SK-N-DZ (cell line): Measurements from ENCODE around the gene ESPL1.

Experiments used
- DNase-seq: peaks from one replicate; pipeline ENCODE4 v3.0.0-alpha.2; 2015; ENCODE audit warnings: low spot score

Gene ESPL1

GRCh38 chr12:53334822-53335221 is 66.7 kb downstream of the ESPL1 start:
- DNase-seq: no peak

DNA sequence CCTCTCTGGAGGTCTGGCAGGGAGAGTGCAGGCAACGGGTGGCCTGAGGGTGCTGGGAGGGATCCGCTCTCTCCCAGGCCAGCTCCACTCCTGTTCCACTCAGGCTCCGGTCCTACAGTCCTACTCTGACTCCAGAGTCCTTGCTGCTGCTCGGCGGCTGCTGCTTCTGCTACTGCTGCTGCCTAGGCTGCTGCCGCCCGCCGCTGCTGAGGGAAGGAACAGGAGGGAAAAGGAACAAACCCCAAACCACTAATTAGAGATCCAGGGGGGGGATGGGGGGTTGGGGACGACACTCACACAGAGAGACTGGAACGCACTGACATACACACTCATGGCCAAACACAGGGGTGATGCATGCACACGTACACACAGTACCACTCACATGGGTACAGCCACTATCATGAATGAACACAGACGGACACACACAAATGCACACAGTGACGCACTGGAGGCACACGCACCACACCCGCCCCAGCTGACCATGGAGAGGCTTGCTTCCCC is 68.1 kb downstream of the ESPL1 start, which contains the start of gene SP7:
TSS of gene SP7 (minus strand) at position 174 of the 501 bp plus-strand sequence. CDS start 708 bp downstream, outside the sequence.
- DNase-seq: peak; percentile 56

DNA sequence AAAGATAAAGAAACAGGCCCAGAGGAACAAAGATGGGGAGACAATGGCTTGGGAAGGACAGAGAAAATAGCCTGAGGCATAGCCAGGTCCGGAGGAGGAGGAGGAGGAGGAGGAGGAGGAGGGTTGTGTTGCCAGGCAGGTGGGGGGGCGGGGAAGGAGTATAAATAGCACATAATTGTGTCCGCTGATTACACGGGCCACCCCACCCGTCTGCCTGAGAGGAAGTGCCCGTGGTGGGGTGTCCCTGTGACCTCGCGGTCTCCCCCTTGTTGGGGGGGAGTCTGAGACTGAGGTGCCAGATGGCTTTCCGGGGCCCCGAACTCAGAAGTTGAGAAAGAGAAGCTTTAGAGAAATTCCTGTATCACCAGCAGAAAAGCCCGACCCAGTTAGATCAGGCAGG is 69.9 kb downstream of the ESPL1 start:
- no peak for DNase-seq

GRCh38 chr12:53338916-53339315 is 70.8 kb downstream of the ESPL1 start:
- peak; percentile 88 for DNase-seq

DNA sequence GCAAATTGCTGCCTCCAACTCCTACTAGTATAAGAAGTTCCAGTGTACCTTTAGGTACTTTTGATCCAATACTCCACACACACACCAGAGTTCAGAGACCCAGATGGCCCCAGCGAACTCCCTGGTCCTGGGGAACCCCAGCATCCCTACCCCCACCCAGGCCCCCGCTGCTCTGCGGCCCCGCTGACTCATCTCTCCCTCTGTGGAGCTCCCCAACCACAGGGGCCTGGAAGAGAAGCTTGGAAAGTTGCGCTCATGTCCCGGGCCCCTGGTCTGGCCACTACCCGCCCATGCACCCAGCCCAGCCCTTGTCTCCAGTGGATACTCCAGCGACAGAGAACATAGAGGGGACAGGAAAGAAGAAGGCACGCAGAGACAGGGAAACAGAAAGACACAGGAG is 72.3 kb downstream of the ESPL1 start:
- no peak for DNase-seq
